Activated CD4-positive, alpha-beta T cell treated with anti-CD3 and anti-CD28 coated beads, Interleukin-2, amount 50 U/mL, for 4 hours (primary cell): ENCODE data around the gene SCN4B.
"Not testable (repeated sequence)": the region's sequence is repeated elsewhere in the genome, so short reads cannot be mapped to it uniquely, and the experiment has no call there.

Experiments used
- DNase-seq, 2 experiments: peaks; one replicate each; pipeline ENCODE4 v3.0.0-alpha.2; 2020

The SCN4B gene, protein sequence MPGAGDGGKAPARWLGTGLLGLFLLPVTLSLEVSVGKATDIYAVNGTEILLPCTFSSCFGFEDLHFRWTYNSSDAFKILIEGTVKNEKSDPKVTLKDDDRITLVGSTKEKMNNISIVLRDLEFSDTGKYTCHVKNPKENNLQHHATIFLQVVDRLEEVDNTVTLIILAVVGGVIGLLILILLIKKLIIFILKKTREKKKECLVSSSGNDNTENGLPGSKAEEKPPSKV

DNA sequence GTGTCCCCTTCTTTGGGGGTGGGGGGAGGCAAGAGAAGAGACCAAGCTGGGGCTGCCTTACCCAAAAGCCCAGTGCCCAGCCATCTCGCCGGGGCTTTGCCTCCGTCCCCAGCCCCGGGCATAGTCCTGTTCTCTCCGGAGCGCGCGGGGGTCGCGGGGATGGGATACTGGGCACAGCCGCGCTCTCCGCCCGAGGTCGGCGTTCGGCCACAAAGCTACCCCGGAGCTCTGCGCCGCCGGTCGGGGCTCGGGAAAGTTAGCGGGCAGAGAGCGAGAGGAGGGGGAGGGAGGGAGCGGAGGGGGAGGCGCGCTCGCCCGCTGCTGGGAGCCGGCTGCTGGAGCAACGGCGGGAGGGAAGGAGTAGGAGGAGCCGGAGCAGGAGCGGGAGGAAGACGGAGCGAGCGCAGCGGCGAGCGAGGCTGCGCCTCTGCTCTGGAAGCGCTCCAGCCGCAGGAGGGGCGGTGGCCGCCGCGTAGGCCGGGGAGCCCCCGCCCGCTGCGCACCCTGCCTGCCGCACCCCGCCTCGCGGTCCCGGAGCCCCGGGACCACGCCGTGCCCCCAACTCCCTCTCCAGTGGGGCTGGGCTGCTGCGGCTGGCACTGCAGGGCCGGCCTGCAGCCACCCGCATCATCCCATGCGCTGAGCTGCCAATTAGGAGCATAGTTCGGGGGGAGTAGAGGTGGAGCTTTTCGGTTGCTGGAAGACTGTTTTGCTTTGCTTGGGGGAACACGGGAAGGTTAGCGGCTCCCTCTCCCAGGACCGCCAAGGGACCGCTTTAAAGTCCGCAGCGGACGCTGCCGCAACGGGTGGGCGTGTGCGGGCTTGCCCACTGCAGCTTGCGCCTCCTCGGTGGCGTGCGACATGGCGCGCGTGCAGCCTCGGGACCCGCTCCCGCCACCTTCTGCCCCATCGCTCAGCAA lies at the start of gene SCN4B:
TSS of gene SCN4B (minus strand) at position 272 of the 920 bp plus-strand sequence. CDS start at position 122, 150 bp downstream.
- no peak for DNase-seq

DNA sequence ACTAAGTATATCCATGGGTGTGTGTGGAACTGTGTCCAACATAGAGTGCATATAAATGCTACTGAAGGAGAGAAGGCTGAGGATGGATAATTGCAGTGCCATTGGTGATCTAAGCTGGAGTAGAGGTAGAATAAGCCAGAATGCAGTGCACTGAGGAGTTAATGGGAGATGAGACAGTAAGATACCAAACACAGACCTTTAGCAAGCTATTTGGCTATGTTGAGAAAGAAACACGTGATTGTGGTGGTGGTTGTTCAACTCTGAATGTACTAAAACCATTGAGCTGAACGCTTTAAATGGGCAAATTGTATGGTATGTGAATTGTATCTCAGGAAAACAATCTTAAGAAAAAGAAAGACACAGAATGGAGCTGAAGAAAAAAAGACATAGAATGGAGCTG lies 49.3 kb upstream of the SCN4B start:
- no peak for DNase-seq

DNA sequence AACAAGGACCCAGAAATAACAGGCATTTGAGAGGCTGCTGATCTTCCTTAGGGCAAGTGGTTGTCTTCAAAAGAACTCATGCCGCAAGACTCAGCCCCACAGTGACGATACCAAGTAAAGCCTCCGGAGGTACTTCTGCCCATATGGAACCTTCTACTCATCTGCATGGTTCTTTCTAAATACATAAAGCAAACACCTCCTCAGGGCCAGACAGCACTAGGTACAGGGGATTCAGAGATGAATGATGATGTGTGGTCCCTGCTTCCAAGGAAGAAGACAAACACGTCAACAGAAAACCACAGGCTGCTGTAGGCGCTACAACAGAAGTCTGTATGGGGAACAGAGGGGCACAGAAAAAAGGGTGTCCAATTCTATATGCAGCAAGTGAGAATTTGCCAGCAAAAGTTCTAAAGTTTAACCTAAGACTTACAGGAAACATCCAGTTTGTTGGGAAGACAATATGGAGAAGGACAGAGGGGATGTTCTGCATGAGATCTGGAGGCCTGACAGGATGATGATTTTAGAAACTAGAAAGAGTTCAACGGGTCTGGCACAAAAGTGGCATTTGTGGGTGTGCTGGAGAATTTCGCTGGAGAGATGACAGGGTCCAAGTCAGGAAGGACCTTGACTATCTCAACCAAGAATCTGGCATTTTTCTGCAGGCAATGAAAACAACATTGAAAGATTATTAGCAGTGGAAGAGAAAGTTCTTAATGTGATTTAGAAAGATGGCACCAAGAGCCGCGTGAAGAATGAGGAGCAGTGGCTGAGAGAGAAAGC lies 48.5 kb upstream of the SCN4B start:
- DNase-seq = peak; percentile 47 to 49

DNA sequence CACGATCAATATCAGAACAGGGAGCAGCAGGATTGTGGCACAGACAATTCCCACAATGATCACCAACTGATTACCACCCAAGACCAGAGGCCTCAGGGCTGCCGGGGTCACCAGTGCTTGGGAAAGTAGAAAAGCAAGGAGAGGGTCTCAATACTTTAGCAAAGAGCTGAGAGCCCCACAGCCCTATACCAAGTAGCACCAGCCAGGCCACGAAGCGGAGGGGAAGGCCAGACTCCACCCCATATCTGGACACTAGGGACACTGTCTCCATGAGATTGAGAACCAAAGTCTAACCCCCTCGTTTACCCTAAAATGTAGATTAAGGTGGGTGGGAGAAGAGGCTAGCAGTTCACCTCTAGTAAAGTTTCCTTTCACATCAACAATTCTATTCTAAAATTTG lies 47.9 kb upstream of the SCN4B start:
- DNase-seq = no peak

DNA sequence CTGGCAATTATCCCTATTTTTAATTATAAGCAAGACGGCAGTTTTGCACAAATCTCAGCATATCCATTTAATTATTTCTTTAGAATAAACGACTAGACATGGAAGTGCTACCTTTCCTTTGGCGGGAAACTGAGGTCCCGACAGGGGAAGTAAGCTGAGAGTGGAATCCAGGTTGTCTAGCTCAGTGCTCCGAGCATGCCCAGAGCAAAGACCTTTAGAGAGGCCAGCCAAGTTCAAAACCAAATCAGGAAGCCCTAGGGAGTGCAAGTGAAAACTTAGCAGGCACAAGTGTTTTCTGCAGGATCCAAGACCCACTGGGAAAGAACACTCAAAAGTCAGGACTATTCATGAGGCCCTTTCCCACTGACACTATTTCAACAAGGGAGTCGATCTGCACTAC lies 46.5 kb upstream of the SCN4B start:
- DNase-seq = no peak

DNA sequence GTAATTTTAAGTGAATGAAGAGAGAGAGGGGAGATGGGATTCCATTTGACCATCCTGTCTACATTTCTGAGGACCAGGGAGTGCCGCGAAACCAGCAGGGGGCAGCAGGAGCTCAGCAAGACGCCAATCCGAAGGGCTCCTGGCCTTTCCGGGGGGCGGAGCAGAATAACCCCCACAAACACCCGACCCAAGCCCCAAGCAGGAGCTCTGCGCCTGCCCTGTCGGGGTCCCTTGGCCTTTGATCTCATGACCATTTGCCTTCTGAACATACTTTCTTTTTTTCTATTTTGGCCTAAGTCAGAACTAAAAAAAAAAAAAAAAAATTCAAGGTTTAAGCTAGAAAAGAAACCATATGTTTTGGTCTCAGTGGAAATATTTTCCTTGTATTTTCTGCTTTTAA lies 45.7 kb upstream of the SCN4B start:
- peak; percentile 81 to 83 for DNase-seq

DNA sequence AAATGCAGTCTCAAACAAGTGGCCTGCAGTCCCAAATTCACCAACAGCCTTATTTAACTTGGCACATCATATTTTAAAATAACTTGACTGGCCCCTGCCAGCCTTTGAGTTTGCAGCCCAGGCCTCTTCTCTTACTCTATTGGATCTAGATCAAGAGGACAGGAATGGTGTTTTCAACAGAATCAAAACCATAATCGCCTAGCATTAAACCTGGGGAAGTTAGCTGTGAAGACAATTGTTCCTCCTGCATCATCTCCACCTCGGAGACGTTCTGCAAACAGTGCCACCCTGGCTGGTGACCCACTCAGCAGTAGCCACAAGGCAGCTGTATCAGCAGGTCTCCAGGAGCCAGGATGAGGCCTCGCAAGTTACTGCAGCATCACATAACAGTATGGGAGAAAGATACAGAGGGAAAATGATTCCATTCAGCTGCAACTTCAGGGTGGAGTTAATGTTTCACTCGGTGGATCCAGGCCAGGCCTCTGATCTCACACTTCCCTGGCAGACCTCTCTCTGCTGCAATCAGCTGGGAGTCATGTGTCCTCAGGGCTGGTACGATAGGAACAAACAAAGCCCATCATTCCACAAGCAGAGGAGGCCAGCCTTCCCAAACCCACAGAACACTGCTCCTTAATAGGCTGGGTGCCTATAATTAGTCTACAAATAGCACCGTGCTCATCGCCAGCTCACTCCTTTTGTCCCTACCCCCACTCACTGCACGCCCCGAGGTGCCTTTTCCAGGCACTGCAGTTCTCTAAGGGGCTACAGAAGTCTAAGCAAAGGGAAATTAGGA lies 42.4 kb upstream of the SCN4B start:
- no peak for DNase-seq

DNA sequence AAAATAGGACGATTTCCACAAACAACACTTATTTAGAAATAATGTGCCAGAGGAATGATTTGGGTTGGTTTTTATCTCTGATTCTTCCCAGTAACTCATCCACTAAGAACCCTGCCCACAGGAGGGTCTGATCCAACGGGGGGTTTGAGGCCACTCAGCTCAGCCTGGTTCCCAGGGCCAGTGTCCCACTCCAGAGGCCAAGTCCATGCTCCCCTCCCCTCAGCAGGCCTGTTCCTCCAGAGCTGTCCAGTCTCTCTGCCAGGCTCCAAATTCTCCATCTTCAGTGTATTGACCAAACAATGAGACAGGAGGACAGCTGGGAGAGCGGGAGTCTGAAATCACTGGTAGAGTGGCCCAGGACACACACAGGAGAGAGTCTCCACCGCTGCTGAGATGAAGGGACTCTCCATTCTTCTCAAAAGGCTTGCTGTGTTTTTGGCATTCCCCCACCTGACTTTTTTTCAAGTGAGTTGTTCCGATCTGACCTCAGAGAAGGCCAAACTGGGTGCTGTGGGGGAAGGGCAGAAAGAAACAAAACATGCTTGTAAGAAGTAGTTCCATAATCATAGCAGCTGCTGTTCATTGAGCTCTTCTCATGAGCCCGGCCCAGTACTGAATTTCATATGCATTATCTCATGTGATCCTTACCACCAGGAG lies 41.4 kb upstream of the SCN4B start:
- DNase-seq = no peak

DNA sequence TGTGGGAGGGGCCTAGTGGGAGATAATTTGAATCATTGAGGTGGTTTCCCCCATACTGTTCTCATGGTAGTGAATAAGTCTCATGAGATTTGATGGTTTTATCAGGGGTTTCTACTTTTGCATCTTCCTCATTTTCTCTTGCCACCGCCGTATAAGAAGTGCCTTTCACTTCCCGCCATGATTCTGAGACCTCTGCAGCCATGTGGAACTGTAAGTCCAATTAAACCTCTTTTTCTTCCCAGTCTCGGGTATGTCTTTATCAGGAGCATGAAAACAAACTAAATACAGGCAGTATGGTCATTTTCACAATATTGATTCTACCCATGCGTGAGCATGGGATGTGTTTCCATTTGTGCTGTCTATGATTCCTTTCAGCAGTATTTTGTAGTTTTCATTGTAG lies 40.2 kb upstream of the SCN4B start:
- not testable (repeated sequence) for DNase-seq

DNA sequence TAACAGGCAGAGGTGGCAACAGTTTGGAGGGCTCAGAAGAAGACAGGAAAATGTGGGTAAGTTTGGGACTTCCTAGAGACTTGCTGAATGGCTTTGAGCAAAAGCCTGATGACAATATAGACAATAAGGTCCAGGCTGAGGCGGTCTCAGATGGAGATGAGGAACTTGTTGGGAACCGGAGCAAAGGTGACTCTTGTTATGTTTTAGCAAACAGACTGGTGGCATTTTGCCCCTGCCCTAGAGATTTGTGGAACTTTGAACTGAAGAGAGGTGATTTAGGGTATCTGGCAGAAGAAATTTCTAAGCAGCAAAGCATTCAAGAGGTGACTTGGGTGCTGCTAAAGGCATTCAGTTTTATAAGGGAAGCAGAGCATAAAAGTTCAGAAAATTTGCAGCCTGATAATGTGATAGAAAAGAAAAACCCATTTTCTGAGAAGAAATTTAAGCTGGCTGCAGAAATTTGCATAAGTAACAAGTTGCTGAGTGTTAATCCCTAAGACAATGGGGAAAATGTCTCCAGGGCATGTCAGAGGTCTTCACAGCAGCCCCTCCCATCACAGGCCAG lies 38.4 kb upstream of the SCN4B start:
- not testable (repeated sequence) for DNase-seq

DNA sequence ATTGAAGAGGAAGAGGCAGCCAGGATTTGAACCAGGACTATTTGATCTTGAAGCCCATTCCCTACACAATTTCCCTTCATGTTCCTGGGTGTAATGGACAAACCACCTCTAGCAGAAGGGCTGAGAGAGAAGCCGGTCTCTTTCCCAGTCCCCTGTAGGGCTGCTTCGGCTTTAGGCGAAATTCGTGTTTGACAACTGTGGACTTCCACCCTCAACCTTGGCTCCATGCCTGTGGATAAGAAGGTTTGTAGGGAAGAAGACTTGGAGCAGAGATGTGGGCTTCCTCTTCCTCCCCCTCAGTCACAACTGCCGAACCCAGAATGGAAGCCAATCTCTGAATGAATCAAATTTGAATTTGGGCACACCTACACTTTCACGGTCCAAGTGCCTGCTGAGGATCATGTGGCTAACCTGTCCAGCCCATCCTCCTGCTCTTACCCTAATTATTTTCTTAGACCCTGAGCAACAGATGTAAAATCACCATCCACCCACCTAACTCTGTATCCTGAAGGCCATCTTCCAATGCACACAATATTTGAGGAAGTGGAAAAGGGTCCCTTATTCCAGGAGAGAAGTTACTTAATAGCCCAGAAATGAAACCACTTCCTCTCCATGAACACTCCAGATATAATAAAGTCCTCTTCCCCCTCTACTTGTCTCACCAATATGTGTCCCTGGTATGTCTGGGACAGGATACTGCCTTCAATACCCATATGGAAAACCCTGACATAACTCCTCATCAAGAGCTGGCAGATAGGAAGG lies 33.9 kb upstream of the SCN4B start:
- DNase-seq = no peak

DNA sequence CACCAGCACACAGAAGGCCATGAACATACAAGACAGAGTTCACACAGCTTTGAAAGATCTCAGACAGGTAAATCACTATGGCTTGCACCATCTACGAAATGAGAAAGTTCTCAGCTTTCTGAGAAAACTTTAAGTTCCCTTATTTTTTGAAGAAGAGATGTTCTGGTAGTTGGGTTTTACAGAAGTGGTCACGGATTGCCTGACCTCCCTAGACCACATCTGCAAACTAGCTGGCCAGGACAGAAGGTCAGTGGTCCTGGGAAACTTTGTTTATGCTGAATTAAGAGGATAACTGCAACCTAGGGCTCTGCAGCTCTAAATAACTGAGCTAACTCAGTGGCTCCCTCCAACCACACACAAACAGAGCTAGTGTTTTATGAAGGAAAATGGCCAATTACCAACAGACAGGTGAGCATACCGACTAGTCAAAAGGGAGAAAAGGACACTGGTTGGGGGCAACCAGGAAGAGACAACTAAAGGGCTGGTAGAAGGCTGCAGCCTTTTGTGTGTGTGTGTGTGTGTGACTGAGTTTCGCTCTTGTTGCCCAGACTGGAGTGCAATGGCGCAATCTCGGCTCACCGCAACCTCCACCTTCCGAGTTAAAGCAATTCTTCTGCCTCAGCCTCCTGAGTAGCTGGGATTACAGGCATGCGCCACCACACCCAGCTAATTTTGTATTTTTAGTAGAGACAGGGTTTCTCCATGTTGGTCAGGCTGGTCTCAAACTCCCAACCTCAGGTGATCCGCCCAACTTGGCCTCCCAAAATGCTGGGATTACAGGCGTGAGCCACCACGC lies 32.4 kb upstream of the SCN4B start:
- no peak for DNase-seq

DNA sequence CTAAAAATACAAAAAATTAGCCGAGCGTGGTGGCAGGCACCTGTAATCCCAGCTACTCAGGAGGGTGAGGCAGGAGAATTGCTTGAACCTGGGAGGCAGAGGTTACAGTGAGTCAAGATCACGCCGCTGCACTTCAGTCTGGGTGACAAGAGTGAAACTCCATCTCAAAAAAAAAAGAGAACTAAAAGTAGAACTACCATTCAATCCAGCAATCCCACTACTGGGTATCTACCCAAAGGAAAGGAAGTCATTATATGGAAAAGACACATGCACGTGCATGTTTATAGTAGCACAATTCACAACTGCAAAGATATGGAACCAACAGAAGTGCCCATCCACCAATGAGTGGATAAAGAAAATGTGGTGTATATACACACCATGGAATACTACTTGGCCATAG lies 31.1 kb upstream of the SCN4B start:
- not testable (repeated sequence) for DNase-seq

DNA sequence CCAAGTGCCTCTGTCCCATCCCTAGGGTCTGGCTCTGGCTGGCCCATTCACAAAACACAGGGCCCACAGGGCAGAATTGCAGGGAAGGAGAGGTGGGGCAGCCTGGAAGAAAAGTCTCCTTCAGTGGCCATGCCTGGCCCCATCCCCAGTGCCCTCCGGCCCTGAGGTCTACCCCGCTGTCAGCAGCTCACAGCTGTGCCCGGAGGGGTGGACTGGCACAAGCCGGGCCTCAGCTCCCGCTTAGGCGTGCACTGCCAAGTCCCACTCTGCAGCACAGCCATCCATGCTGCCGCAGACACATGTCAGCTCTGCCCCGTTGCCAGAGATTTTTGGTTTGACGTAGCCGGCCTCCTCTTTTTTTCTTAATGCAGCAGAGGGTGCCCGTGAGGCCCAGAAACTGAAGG lies 27.7 kb upstream of the SCN4B start:
- DNase-seq = no peak

DNA sequence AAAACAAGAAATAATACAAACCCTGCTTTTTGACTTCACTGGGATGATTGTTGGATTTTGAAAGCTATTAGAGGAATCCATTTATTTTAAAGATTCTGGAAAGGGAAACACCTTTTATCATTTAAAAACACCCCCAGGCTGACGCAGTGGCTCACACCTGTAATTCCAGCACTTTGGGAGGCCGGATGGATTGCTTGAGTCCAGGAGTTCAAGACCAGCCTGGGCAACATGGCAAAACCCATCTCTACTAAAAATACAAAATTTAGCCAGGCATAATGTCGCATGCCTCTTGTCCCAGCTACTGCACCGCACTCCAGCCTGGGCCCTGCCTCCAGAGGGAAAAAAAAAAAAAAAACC lies 24.1 kb upstream of the SCN4B start:
- DNase-seq = no peak

DNA sequence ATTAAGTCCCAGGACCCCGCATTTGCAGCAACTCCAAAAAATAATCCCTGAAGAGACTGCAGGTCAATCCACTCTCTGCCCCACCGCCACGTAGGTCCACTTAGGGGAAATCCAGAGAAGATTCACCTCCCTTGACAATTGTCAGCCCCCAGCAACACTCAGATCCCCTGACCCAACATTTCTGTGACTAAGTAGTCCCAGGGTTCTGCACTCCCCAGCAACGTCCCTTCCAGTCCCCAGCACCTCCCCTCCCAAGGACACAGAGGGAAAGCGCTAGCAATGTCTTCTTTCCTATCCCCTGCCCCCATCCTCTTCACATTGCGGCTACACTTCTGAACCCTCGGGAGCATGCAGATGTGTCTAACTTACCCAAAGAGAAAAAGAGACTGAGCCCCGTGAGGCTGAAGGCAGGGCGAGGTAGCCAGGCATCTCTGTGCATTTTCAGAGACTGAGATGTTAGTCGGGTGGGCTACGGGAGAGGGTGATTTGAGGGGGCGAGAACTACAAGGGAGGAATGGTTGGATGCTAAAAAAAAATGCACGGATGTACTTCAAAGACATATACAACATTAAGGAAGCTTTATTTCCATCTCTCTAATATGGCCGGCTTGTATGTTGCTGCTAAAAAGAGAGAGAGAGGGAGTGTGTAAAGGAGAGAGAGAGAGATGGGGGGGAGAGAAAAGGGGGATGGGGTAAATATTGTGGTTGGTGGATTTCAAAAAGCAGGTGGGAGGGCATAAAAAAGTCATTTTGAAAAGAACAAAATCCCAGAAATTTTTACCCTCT lies 23.6 kb upstream of the SCN4B start, which contains the start of gene SCN2B:
TSS of gene SCN2B (minus strand) at position 647 of the 785 bp plus-strand sequence. CDS start at position 439, 208 bp downstream.
- no peak for DNase-seq

DNA sequence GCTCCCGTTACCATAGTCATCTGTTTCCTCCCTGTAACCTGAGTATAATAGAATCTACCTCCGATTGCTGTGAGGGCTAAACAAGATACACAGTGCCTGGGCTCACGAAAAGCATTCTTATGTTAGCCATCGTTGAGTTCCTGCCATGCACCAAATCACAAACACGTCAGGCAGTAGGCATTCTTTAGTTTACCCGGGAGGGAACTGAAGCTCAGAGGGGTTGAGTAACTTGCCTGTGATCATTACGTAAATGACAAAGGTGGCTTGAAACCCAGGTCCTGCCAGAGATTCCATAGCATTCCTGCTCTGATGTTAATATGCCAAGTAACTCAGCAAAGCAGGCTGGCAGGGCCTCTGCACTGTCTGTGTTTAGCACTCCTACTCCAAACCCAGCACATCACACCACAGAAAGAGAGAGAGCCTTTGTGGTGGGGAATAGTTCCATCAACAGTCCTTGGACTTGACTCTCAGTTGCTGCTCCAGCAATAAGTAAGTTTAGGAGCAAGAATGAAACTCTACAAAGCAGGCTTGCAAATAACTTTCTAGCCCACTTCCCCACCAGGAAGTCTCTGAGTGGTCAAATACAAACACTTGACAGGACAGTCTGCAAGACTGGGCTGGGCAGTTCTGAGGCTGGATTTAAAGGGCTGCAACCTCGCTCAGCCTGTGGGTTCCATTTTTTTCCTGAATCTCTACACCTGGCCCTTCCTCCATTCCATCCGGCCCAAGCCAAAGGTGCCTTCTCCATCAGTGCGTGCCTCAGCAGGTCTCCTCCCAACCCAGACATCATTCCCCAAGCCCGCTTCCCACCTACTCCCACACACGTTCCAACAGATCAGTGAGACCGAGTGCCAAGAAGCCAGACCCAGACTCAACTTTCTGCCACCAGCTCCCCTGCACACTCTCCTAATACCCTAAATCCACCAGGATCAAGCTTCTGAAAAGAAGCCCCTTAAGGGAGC lies 22.7 kb upstream of the SCN4B start:
- DNase-seq = no peak

DNA sequence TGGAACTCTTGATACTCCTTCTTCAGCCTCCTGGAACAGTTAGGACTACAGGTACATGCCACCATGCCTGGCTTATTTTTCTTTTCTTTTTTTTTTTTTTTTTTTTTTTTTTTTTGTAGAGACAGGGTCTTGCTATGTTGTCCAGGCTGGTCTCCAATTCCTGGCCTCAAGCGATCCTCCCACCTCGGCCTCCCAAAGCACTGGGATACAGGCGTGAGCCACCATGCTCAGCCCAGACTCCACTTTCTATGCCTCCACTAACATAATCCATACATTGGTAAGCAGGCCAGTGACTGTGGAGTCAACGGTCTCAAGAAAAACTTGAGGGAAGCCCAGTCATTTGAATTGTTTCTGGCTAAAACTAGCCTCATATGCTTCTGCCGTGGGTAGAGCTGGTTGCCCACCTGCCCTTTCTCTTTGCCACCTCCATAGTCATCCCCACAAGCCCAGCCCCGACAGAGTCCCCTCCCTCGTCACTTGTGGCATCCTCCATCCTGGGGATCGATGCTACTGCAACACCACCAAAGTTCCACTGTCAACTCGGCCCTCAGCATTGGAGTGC lies 21.5 kb upstream of the SCN4B start:
- no peak for DNase-seq
